H9 (cell line): ENCODE measurements around the gene FANCC. TPM values are rescaled to one million over a fixed set of nuclear protein-coding genes. Genes with fewer than 3 reads are reported as not detected.

Experiments used
- DNase-seq: peaks from one replicate; pipeline ENCODE4 v3.0.0-alpha.2; 2017
- H2AFZ ChIP-seq: one replicate; pipeline ENCODE4 v1.6.1; 2013; ENCODE audit warnings: mild to moderate bottlenecking, low read length, control low read depth, moderate library complexity
- H2AK5ac ChIP-seq: 2 replicates; pipeline ENCODE4 v1.6.1; 2013; ENCODE audit warnings: low read length, control low read depth, mixed read lengths; ENCODE audit not compliant: insufficient read length
- H2BK120ac ChIP-seq: one replicate; pipeline ENCODE4 v1.6.1; 2013; ENCODE audit warnings: low read depth, mild to moderate bottlenecking, low read length, control low read depth, inconsistent platforms; ENCODE audit not compliant: poor library complexity, severe bottlenecking
- H2BK12ac ChIP-seq: 2 replicates; pipeline ENCODE4 v1.6.1; 2013; ENCODE audit warnings: low read length, control low read depth, mixed read lengths, low read depth; ENCODE audit not compliant: insufficient read length
- H2BK15ac ChIP-seq: 2 replicates; pipeline ENCODE4 v1.6.1; 2013; ENCODE audit warnings: low read depth, low read length, control low read depth
- H2BK20ac ChIP-seq: one replicate; pipeline ENCODE4 v1.6.1; 2013; ENCODE audit warnings: low read depth, mild to moderate bottlenecking, low read length, control low read depth, inconsistent platforms; ENCODE audit not compliant: poor library complexity, severe bottlenecking
- H2BK5ac ChIP-seq: 2 replicates; pipeline ENCODE4 v1.6.1; 2013; ENCODE audit warnings: low read length, control low read depth, mixed read lengths; ENCODE audit not compliant: insufficient read length
- H3K14ac ChIP-seq: 2 replicates; pipeline ENCODE4 v1.6.1; 2013; ENCODE audit warnings: low read length, control low read depth; ENCODE audit not compliant: insufficient read depth
- H3K18ac ChIP-seq: 2 replicates; pipeline ENCODE4 v1.6.1; 2013; ENCODE audit warnings: low read depth, mild to moderate bottlenecking, mixed read lengths, low read length, control low read depth; ENCODE audit not compliant: insufficient read length
- H3K23ac ChIP-seq: 2 replicates; pipeline ENCODE4 v1.6.1; 2013; ENCODE audit warnings: low read length, control low read depth, mixed read lengths, low read depth; ENCODE audit not compliant: insufficient read length
- H3K23me2 ChIP-seq: 2 replicates; pipeline ENCODE4 v1.6.1; 2013; ENCODE audit warnings: low read depth, mild to moderate bottlenecking, mixed read lengths, low read length, control low read depth; ENCODE audit not compliant: insufficient read length, poor library complexity, severe bottlenecking
- H3K27ac ChIP-seq: 2 replicates; pipeline ENCODE4 v1.5.1; 2013; ENCODE audit warnings: low read length, control low read depth, mixed read lengths, low read depth; ENCODE audit not compliant: insufficient read length
- H3K27me3 ChIP-seq: 2 replicates; pipeline ENCODE4 v1.6.1; 2013; ENCODE audit warnings: low read length, control low read depth, inconsistent platforms; ENCODE audit not compliant: insufficient read depth
- H3K4ac ChIP-seq: 2 replicates; pipeline ENCODE4 v1.6.1; 2013; ENCODE audit warnings: low read depth, mild to moderate bottlenecking, control low read depth, inconsistent platforms, low read length, moderate library complexity
- H3K4me1 ChIP-seq: 2 replicates; pipeline ENCODE4 v1.6.1; 2013; ENCODE audit warnings: low read length, control low read depth, inconsistent platforms; ENCODE audit not compliant: insufficient read depth
- H3K4me2 ChIP-seq: 2 replicates; pipeline ENCODE4 v1.6.1; 2013; ENCODE audit warnings: low read length, control low read depth, mixed read lengths; ENCODE audit not compliant: insufficient read length, insufficient read depth
- H3K56ac ChIP-seq: 2 replicates; pipeline ENCODE4 v1.6.1; 2013; ENCODE audit warnings: low read depth, mild to moderate bottlenecking, mixed read lengths, low read length, control low read depth; ENCODE audit not compliant: insufficient read length
- H3K79me1 ChIP-seq: 2 replicates; pipeline ENCODE4 v1.6.1; 2013; ENCODE audit warnings: low read depth, mild to moderate bottlenecking, moderate library complexity, low read length, control low read depth, inconsistent platforms; ENCODE audit not compliant: insufficient read depth, poor library complexity, severe bottlenecking
- H3K79me2 ChIP-seq: 2 replicates; pipeline ENCODE4 v1.6.1; 2013; ENCODE audit warnings: low read length, control low read depth, inconsistent platforms; ENCODE audit not compliant: insufficient read depth
- H3K9ac ChIP-seq: 2 replicates; pipeline ENCODE4 v1.6.1; 2013; ENCODE audit warnings: low read length, control low read depth, mixed read lengths; ENCODE audit not compliant: insufficient read length; ENCODE audit errors: extremely low read depth
- H3K9me3 ChIP-seq: one replicate; pipeline ENCODE4 v1.6.1; 2013; ENCODE audit warnings: low read depth, low read length, inconsistent platforms; ENCODE audit not compliant: control insufficient read depth
- H3T11ph ChIP-seq: one replicate; pipeline ENCODE4 v1.6.1; 2013; ENCODE audit warnings: mild to moderate bottlenecking, low read length, control low read depth, inconsistent platforms
- H4K20me1 ChIP-seq: one replicate; pipeline ENCODE4 v1.6.1; 2013; ENCODE audit not compliant: control insufficient read depth, insufficient read length, insufficient read depth
- H4K5ac ChIP-seq: 2 replicates; pipeline ENCODE4 v1.6.1; 2013; ENCODE audit warnings: low read depth, mild to moderate bottlenecking, mixed read lengths, low read length, control low read depth; ENCODE audit not compliant: insufficient read length
- H4K8ac ChIP-seq: replicated peaks from 2 replicates; pipeline ENCODE4 v1.6.1; 2013; ENCODE audit warnings: low read length, control low read depth, mixed read lengths, low read depth; ENCODE audit not compliant: insufficient read length
- H4K91ac ChIP-seq: 2 replicates; pipeline ENCODE4 v1.6.1; 2013; ENCODE audit warnings: low read depth, mild to moderate bottlenecking, moderate library complexity, mixed read lengths, low read length, control low read depth; ENCODE audit not compliant: insufficient read length
- H3K27ac Mint-ChIP-seq, 3 experiments: 2 replicates in 2 of 3; 3 replicates in 1 of 3; pipeline ENCODE4 v1.8.0; 2020 to 2021; ENCODE audit warnings: mixed read lengths in 3 of 3, mild to moderate bottlenecking in 1 of 3, moderate library complexity in 1 of 3
- H3K27me3 Mint-ChIP-seq: 2 replicates; pipeline ENCODE4 v1.8.0; 2021; ENCODE audit warnings: low read depth, mild to moderate bottlenecking, moderate library complexity, mixed read lengths
- H3K36me3 Mint-ChIP-seq, 3 experiments: 2 replicates in 2 of 3; 3 replicates in 1 of 3; pipeline ENCODE4 v1.8.0; 2020 to 2021; ENCODE audit warnings: low read depth in 3 of 3, mixed read lengths in 3 of 3; ENCODE audit not compliant: insufficient read depth in 1 of 3
- H3K4me1 Mint-ChIP-seq, 2 experiments: 2 replicates each; pipeline ENCODE4 v1.8.0; 2020; ENCODE audit warnings: mixed read lengths in 2 of 2
- H3K4me3 Mint-ChIP-seq, 2 experiments: 2 replicates in 1 of 2; 3 replicates in 1 of 2; pipeline ENCODE4 v1.8.0; 2020 to 2021; ENCODE audit warnings: mild to moderate bottlenecking in 2 of 2, mixed read lengths in 2 of 2, moderate library complexity in 1 of 2
- H3K9me3 Mint-ChIP-seq, 2 experiments: 2 replicates in 1 of 2; 3 replicates in 1 of 2; pipeline ENCODE4 v1.8.0; 2020; ENCODE audit warnings: mild to moderate bottlenecking in 2 of 2, mixed read lengths in 2 of 2, moderate library complexity in 1 of 2
- WGBS: extraction: QIAGEN DNeasy Blood & Tissue Kit; methylation state at CpG from one replicate; pipeline ENCODE4 v1.1.7; 2013; ENCODE audit warnings: missing lambda C conversion rate, low lambda C conversion rate, mixed read lengths; ENCODE audit not compliant: insufficient read length; ENCODE audit errors: extremely low coverage; 5-methylcytosine and 5-hydroxymethylcytosine counted together
- total RNA-seq: library from RNA; stranded (reverse); gene quantifications from 2 replicates; pipeline ENCODE4 v1.2.1, GENCODE V29; 2021
- TF ChIP-seq, protein P1 (sequence below): fragments of 200-600 bp; sonication (generic); conservative IDR thresholded peaks from 3 replicates; pipeline ENCODE4 v1.8.0; 2021; ENCODE audit warnings: antibody characterized with exemption, mild to moderate bottlenecking

FANCC gene
- total RNA-seq, 1 experiment from 2014 or later: 14.6 TPM

DNA sequence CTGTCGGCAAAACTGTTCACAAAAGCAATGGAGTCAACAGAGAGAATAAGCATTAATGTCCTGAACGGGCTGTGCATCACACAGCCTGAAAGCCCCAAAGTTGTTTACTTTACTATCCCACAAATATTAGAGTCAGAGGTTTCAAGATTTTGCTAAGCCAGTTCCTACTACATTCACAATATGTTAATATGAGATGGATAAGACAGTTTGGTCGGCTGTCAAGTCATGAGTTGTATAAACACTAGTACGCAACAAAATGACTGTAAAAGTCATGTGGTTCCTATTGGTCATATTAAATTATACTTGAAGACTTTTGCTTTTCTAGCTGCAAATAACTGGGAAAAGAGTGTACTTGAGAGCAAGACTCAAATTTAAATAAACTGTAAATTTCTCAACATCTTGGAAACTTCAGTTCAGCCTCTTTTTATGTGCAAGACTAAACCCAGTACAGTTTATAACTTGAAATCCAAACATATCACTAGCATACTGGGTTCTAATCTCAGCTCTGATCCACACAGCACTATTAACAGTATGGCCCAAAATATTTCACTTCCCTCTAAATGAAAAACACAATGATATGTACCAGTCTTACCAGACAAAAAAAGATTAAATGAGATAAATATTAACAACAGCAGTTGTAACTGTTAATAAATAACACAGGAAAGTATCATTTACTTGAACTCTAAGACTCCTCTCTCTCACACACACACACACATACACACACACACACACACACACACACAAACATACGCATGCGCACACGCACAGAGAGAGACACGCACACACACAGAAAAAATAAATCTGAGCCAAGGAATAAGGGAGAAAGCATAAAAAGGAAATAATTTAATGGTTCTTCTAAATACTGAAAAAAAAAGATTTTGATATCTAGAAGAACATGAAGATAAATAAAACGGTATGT lies 33.1 kb downstream of the FANCC start:
- H3K9me3 Mint-ChIP-seq: no peaks in the 10 kb centered on the region
- Histone ChIP-seq H3T11ph (no peak overlapping the region), H2BK15ac (no peak overlapping the region), H2BK20ac (no peak overlapping the region), H2BK5ac (no peak overlapping the region), H3K23ac (no peak overlapping the region), H3K27ac (no peak overlapping the region), H2BK120ac (no peak overlapping the region), H4K8ac (no peak overlapping the region), H4K91ac (no peak overlapping the region), H2BK12ac (no peak overlapping the region), H3K56ac (no peak overlapping the region), H3K9ac (no peak overlapping the region), H3K14ac (no peak overlapping the region), H3K4ac (no peak overlapping the region), H2AK5ac (no peak overlapping the region), H3K79me1 (no peaks in the 10 kb centered on the region), H3K9me3 (no peaks in the 10 kb centered on the region), H4K5ac (no peak overlapping the region), H2AFZ (no peak overlapping the region), H3K4me2 (no peak overlapping the region), H3K23me2 (no peaks in the 10 kb centered on the region), H3K18ac (no peak overlapping the region), H3K27me3 (no peaks in the 10 kb centered on the region), H3K79me2 (no peaks in the 10 kb centered on the region), H4K20me1 (no peaks in the 10 kb centered on the region), H3K4me1 (no peaks in the 10 kb centered on the region)
- H3K4me1 Mint-ChIP-seq: no peaks in the 10 kb centered on the region
- H3K4me3 Mint-ChIP-seq: no peak overlapping the region
- H3K36me3 Mint-ChIP-seq: no peaks in the 10 kb centered on the region
- H3K27me3 Mint-ChIP-seq: no peaks in the 10 kb centered on the region
- TF ChIP-seq, protein P1, sequence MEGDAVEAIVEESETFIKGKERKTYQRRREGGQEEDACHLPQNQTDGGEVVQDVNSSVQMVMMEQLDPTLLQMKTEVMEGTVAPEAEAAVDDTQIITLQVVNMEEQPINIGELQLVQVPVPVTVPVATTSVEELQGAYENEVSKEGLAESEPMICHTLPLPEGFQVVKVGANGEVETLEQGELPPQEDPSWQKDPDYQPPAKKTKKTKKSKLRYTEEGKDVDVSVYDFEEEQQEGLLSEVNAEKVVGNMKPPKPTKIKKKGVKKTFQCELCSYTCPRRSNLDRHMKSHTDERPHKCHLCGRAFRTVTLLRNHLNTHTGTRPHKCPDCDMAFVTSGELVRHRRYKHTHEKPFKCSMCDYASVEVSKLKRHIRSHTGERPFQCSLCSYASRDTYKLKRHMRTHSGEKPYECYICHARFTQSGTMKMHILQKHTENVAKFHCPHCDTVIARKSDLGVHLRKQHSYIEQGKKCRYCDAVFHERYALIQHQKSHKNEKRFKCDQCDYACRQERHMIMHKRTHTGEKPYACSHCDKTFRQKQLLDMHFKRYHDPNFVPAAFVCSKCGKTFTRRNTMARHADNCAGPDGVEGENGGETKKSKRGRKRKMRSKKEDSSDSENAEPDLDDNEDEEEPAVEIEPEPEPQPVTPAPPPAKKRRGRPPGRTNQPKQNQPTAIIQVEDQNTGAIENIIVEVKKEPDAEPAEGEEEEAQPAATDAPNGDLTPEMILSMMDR: no peak
- WGBS: no CpG with 5 or more reads among the region's 9 CpGs
- no peak overlapping the region; a peak in 1 of 7 replicates for H3K27ac Mint-ChIP-seq
- DNase-seq: no peak
